HG03025 (cell line): ENCODE data around the gene RSPH1.

Source experiments
- ATAC-seq: cut with Tn5 transposase; IDR thresholded peaks from one replicate; pipeline ENCODE4 v1.9.1; 2021; ENCODE audit warnings: mild to moderate bottlenecking, moderate library complexity; ENCODE audit not compliant: unreplicated experiment, low FRiP score

Gene RSPH1

GRCh38 chr21:42433946-42434551 lies 62.0 kb downstream of the RSPH1 start:
- ATAC-seq = no peak

DNA sequence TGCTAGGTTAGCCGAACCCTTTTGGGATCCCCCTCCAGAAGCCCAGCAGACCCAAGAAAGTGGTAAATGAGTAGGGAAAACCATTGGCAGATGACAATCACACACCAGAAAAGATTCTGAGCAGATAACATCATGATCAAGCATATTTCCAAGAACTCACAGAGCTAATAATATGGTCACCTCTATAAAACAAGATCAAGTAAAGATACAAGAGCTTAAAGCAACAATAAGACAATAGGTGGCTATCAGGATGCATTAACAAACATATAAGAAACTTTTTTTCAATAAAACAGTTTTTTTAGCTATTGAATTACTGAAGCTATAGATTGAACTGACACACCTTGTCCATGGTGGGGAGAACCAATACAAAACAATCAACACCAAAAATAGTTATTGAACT lies 63.3 kb downstream of the RSPH1 start:
- ATAC-seq = no peak

- ATAC-seq = no peak
Observed at GRCh38 chr21:42431196-42431595, 64.8 kb downstream of the RSPH1 start.

- ATAC-seq = no peak
Observed at GRCh38 chr21:42430521-42430920, 65.5 kb downstream of the RSPH1 start.

- ATAC-seq = no peak
Observed at GRCh38 chr21:42429856-42430255, 66.2 kb downstream of the RSPH1 start.

DNA sequence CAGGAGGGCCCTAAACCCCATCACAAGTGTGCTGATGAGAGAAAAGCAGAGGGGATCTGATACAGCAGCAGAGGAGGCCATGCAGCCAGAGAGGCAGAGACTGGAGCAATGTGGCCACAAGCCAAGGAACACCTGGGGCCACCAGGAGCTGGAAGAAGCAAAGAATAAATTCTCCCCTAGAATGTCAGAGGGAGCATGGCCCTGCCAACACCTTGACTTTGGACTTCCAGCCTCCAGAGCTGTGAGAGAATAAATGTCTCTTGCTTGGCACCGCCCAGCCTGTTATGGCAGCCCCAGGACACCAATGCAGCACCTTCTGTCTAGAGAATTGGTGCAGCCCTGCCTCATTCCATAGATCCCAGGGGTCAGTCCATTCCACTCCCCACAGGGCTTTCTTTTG lies 67.0 kb downstream of the RSPH1 start:
- ATAC-seq = no peak

GRCh38 chr21:42427809-42428419 lies 68.1 kb downstream of the RSPH1 start:
- ATAC-seq = no peak

DNA sequence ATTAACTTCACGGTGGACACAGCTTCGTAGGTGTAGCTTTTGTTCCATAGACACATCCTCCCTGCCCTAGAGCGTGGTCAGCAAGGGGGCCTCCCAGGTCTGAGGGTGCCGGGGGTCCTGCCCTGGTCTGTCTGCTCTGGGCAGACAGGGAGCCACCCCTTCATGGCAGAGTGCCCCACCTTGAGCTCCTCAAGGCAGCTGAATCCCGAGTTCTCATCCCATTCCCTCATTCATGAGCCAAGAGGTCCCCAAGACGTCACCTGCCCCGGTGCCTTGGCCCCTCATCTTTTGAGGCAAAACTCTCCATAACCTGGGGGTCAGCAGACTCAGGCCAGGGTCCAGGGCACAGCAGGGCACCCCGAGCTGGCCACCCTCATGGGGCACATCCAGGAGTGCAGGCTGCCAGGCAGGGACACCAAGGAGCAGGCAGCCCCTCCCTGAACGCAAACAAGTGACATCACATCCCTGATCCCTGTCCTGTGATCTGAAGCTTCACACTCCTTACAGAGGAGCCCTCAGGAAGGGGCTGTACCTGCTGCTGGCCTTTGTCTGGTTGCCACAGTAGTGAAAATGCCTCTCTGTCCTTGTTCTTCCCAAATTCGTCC lies 69.0 kb downstream of the RSPH1 start:
- ATAC-seq = no peak

GRCh38 chr21:42426424-42426823 lies 69.6 kb downstream of the RSPH1 start:
- no peak for ATAC-seq

- ATAC-seq = no peak
Observed at GRCh38 chr21:42425591-42425990, 70.4 kb downstream of the RSPH1 start.

DNA sequence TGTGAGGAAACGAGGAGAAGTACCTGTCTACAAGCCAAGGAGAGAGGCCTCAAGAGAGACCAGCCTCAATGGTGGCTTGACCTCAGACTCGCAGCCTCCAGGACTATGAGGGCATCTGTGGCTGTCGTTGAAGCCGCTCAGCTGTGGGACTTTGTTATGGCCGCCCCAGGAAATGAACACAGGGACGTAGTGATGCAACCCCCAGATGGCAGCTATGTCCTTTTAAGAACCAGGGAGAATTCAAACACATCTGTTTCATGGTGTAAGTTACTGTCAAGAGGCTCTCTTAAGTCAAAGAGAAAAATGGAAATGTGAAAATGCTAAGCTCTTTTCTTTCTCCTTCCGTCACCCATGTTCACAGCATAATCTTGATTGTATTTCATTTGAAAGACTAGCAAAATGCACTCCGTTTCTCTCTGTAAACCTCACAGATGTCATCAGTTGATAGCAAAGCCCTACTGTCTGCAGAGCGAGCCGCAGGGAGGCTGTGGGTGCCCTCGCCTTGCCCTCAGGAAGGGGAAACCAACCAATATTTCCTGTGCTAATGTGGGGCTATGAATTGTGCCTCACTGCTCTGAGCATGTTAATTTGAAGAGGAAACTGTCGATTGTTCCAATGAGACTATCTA lies 71.0 kb downstream of the RSPH1 start:
- no peak for ATAC-seq

DNA sequence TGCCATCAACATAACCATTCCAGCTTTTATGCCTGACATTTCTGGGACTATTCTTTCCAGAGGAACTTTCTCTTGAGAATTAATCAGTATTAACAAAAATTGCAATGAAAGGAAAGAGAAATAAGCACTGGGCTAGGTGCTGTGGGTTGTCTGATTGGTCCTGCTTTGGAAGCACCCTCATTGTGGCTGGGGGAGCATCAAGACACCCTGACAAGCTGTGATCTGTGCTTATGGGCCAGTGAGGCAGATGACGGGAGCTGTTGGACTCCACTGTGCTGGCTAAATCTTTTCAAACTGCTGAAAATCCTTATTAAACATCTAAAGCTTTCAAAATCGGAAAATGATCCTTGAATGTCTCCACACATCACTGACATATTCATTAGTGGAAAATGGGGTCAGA lies 72.3 kb downstream of the RSPH1 start:
- ATAC-seq = no peak

- no peak for ATAC-seq
Observed at GRCh38 chr21:42423197-42423675, 72.8 kb downstream of the RSPH1 start.
